NCI-H2196 treated with DMSO at 0.1 percent for 48 hours (cell line): ENCODE data around the gene CAMKMT.

Experiments used
- DNase-seq: peaks from one replicate; lab custom pipeline; 2025; ENCODE audit not compliant: unreplicated experiment; lab: John Stamatoyannopoulos, UW

The CAMKMT gene

DNA sequence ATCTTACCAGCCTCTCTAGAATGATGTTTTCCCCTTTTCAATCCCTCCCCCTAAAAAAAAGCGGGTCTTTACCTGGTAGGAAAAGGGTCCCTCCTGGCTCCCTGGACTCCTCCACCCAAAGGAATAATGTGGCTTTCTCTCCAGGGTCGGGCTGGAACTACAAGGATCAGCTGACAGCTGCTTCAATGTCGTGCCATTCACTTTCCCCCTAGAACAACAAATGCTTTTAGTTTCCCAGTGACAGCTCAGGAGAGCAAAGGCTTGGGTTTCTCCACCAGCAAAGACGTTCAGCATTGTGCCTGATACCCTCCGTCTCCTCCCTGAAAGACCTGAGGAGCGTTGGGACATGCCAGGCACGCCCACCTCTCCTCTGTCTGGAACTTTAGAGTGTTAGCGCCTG, 405.9 kb downstream of the CAMKMT start:
- DNase-seq = no peak

DNA sequence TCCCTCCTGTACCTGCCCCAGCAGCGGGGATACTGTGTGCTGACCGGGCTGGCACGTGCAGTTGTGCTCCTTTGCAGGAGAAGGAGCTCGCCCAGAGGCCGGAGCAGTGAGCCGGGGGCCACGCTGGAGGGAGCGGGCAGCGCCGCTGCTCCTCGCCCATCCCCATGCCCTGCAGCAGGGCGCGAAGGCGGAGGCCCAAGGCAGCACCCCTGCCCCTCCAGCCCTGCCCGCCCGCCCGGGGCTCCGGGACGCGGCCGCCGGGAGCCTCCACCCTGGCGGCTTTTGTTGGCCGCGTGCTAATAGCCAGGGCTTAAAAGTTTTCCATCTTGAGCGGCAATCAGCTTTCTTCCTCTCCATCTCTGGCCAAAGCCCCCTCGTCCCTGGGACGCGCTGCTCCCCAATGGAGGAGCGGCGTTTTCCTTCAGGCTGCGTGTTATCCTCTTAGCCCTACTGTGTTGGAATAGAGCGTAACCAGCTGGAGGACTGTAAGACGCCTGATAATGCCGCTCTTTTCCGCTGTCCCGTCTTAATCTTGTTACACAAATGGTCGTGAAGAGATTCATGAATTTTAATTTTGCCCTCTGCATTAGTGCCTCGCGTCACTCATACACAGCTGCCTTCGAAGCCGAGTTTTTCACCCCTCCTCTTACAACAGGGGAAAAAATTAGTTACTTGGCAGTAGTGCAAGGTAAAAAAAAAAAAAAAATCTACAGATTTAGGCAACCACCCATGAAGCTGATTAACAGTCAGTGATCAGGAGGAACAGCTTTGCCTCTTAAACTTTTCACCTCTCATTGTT, 406.9 kb downstream of the CAMKMT start:
- no peak for DNase-seq

DNA sequence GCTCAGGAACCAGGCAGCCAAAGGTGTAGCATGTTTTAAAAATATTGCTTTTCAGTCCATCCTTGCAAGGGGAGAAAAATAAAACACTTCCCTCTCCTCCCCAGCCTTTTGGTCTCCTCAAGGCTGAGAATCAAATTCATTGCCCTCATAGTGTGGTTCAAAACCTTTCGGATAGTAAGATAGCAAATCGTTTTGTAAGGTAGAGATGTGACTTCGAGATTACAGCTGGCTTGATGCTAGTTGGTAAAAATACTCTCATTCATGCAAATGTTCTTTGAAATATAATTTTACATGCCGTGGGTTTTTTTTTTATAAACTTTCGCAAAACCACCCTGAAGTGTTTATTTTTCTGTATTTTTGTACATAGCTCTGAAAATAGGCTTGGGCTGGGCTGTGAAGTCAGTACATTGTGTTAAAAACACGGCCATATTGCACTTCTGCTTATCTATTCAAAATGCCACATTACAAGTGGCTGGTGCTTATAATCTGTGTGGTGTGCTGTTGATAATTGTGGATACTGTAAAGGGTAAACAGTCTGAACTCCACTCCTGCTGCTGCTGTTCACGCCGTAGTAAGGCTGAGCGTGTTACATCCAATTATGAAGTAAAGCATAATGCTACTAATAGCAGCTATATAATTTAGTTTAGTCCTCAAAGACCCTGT, 407.7 kb downstream of the CAMKMT start:
- no peak for DNase-seq

DNA sequence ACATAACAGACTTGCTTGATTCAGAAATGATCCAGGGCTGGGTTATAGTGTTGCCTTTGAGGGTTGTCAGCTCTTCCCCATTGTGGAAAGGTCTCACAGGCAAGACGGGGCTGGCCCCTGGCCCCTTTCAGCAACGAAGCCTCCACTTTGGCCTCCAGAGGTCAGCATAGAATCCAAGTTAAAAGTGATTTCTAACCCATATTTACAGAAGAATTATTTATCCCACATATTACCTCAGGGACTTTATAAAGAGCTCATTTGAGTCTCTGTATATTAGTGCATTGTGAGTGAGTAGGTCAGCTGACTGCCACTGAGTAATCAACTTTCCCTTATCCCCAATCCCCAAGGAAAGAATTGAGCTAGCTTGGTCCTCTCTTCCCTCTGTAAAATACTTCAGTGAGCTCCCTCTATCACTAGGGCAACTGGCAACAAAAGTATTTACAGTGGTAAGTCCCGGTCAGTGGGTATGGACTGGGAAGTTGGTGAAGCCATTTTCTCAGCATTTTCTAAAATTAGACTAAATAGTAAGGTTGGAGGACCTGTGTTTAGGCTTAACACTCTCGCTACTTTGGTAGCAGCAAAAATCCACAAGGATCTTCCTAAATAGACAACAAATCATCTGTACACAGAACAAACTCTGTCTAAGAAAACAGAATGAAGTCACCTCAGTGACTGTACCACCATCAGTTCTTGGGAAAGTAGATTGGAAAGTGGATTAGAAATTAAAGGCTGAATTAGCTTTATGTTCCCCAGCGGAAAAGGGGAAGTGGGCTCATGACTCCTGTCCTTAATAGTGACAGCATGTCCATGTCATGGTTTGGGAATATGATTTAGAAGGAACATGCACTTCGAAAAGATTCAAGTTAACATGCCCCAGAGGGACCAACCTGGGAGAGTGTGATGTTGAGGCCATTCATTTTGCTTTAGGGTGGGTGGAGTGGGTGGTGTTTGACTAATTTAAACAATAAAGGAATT, 408.8 kb downstream of the CAMKMT start:
- no peak for DNase-seq

DNA sequence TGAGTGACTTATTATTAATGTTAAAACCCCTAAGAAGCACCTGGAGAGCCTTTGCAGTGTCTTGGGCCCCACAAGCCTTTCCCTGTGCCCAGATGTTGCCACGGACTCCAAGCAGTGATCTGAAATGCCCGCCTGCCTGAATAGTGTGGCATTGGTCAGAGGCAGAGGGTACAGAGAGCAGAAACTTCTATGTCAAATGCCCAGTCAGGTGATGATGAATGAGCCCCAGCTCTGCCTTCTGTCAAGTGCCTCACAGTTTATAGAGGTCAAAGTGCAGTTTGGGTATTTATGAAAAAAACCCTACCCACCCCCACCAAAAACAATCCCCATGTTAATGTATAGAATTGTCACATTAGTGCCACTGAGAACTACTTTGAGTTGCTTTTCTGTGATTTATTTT, 409.8 kb downstream of the CAMKMT start:
- no peak for DNase-seq

DNA sequence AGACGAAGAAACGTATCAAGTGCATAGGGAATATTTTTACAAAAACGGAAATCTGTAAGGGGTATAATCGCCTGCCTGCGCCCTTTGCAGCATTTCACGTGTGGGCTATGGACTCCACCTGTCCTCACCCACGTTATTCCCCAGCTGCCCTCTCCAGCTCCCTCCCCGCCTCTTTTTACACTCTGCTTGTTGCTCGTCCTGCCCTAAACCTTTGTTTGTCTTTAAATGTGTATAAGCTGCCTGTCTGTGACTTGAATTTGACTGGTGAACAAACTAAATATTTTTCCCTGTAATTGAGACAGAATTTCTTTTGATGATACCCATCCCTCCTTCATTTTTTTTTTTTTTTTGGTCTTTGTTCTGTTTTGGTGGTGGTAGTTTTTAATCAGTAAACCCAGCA, 410.4 kb downstream of the CAMKMT start:
- no peak for DNase-seq

DNA sequence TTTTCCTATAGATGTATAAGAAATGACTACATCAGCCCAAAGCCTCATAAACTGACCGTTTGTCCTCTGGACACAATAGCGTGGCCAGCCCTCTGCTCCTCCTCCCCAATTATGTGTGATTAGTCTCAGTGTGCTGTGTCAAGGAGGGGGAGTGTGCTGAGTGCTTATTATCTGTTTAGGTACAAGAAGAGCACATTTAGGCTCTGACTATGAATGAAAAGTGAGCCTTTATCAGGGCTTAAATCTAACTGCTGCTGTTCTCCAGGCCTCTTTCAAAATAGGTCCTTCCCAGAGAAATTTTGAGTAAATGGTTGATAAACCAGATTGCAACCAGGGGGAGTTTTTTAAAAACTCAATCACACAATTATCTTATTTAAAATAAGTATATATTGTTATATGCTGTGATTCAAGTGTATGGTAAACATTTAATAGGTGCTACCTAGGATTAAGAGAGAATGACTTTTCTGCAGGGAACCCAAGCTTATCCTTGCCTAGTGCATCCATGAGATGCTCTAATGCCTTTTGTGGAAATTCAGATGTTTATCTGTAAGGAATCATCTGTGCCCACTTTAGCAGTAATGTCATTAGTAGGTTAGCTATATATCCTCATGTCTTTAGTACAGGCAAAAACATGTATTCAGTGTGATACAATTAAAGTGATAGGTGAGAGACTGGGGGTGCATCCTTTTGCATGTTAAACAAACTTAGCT, 411.1 kb downstream of the CAMKMT start:
- no peak for DNase-seq

DNA sequence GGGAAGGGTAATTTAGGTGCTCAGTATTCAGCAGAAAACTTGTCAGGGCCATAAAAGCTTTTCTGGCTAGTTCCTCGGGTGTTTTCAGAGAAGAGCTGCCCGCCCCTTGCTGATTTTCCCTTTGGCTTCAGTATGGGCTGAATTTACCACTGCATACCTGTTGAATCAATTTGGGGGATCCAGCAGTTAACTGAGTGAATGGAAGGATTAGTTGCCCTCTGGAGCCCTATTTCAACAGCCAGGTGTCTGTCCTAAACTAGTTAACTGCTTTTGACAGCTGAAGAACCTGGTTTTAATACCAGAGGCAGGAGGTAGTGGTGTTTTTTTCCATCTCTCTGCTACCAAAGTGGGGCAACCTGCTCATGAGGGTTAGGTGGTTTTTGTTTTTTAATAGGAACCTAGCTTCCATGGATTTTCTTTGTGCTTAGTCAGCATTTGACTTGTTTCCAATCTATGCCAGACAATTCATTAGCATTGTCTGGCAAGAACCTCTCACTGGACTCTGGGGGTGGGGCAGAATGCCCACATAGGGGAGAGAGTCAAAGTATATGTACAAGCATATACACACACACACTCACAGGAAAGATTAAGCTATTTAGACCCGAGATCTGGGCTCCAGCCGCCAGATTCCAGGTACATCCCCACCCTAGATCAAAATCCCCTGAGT, 413.2 kb downstream of the CAMKMT start:
- DNase-seq = no peak

DNA sequence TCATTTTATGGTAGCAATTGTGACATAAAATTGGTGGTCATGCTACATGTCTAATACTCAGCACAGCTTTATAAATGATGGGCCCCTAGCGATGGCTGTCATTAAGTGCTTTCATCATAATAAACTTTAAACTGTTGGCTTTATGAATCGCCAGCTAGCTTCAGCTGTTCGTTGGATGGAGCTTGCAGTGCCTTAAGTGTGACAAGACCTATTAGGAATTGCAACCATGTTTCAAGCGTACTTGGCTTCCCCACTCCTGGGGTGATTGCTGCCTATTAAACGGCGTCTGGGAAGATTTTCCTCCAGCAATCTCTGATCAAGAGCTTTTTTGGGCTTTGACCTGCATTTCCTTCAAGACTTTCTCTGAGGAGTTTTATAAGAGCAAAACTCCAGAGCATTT, 415.3 kb downstream of the CAMKMT start:
- DNase-seq = no peak

DNA sequence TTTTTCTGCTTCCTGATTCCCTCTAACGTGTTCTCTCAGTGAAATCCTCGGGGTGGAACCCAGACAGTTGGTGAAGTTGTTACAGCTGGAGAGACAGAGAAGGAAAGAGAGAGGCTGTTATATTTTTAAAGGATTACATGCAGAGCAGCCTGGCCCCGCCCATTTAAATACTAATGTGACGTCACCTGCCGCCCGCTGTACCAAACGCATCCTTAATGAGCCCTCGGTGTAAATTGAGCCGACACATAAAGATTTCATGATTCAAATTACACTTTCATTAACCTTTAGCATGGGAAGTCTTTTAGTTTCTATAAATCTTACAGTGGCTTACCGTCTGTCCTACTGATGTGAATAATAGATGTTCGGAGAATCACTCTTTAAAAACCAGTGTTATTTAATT, 415.8 kb downstream of the CAMKMT start:
- DNase-seq = no peak

DNA sequence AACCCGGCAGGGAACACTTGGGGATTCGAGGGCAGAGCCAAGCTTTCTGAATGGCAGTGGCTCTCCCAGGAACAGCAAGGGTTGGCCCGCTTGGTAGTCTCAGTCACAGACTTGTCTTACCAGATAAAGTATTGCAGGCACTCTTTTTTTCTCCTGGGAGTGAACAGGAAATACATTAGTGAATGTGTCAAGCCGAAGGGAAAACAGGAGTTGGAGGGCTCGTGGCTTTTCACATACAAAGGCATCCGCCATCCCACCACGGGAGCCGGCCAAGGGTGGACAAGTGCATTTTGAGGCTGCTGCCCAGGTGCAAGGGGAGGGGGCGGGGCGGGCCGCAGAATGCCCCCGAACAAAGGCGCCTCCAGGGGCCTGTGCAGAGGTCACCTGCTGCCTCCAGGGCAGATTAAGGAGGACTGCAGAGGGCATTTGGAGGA, 416.5 kb downstream of the CAMKMT start:
- no peak for DNase-seq

DNA sequence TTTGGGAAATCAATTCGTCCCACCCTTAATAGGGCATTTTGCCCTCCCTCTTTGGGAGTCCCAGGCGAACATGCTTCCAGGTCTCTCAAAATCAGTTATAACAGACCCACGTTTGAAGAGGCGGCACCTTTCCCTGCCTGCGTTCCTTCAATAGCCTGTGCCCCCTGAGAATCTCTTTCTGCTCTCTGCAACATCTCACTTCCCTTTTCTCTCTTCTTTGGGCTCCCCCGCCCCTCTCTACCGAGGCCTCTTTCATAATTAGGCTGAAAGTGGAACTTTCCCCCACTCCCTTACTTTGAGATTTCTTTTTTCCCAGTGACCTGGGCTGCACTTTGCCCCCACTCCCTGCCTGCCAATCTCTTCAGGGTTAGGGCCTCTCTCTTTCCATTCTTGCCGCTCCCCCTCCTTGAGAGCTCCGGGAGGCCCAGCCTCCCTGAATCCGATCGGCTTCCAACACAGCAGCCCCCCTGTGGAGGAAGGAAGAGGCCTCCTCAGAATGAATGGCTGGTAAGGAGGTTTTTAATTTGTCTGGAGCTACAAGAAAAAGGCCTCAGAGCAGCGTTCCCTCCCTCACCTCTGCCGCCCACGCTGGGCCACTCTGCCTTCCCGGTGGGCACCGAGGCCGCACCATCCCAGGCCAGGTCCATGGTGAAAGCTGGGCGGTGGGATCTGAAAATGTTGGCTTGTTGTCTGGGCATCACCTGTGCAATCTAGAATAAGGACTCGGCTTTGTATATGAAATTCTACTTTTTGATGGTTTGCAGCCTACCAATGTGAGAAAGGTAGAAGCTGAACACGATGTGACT, 417.1 kb downstream of the CAMKMT start:
- no peak for DNase-seq

DNA sequence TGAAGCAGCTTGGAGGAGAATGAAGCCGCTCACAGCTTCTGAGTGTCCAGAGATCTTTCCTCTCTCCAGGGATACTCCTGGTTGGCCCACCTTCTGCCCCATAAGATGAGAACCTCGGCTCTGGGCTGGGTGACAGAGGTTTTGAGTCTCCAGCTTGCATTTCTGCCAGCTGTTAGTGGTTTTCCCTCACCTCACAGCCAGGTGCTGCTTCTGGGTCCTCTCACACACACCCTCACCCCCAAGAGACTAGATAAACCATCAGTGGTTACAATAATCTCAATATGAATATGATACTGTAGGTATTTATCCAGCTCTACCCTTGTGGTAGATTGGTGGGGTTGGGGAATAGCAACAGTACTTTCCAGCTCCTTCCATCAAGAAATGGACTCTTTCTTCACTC, 418.0 kb downstream of the CAMKMT start:
- DNase-seq = no peak

DNA sequence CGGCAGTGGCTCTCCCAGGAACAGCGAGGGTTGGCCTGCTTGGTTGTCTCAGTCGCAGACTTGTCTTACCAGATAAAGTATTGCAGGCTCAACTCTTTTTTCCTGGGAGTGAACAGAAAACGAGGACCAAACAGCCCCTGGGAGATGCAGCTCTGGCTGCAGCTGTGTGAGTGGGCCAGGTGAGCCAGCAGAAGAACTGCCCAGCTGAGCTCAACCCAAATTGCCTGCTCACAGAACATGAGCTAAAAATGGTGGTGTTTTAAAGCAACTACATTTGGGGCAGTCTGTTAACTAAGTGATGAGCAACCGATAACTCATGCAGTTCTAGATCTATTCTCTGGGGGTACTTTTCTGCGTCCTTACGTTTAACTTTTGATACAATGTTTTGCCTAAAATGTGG, 418.7 kb downstream of the CAMKMT start:
- DNase-seq = no peak

DNA sequence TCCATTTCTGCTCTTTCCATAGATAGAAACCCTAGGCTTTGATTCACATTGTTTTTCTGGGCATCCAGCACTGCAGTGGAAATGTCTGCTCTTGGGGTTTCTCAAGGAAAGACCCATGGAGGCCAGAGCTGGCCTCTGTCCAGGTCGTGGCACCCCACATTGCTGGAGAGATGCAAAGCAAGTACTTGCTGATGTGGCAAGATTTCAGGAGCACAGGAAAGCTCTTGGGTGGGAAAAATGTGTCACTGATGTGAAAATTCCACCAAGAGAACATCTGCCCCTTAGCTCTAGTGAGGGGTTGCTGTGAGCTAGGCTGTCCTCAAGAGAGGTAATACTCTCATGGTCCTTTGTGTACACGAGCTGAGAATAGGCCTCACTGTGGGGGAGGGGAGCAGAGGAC, 423.7 kb downstream of the CAMKMT start:
- no peak for DNase-seq

DNA sequence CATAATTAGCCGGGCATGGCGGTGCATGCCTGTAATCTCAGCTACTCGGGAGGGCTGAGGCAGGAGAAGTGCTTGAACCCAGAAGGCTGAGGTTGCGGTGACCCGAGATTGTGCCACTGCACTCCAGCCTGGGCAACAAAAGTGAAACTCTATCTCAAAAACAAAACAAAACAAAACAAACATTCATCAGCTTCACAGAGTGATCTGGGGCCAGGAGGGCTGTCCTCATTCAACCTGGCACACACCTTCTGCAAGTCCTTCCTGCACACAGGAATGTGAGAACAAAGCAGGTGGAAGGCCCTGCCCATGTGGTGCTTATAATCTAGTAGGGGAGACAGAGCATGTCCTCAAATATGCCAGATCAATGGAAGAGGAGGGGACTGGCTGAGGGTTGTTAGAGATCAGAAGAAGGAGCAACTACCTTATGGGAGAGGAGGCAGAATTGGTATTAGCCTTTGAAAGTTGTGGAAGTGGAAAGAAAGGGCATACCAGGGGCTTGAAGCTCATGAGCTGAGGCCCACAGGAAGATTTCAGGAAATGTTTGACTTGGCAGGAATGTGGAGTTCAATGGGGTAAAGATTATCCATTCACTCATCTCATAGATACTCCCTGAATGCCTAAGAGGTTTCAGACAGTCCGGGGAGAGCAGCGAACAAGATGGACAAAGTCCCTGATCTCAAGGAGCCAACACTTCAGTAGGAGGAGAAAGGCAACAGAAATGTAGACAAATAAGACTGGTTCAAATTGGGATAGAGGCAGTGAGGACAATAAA, 424.5 kb downstream of the CAMKMT start:
- no peak for DNase-seq

DNA sequence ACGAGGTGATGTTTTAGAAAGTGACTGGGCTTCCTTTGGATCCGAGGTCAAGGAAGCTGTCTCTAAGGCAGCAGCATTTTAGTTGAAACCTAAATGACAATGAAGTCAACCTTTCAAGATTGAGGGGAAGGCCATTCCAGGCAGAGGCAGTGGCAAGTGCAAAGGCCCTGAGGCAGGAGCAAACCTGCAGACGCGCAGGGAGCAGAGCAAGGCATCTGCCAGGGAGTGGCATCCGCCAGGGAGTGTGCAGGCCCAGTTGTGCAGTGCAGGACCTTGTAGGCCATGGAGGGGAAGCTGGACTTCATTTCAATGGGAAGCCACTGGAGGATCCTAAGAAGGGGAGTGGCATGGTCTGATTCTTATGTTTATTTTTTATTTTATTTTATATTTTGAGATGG, 425.1 kb downstream of the CAMKMT start:
- DNase-seq = no peak

DNA sequence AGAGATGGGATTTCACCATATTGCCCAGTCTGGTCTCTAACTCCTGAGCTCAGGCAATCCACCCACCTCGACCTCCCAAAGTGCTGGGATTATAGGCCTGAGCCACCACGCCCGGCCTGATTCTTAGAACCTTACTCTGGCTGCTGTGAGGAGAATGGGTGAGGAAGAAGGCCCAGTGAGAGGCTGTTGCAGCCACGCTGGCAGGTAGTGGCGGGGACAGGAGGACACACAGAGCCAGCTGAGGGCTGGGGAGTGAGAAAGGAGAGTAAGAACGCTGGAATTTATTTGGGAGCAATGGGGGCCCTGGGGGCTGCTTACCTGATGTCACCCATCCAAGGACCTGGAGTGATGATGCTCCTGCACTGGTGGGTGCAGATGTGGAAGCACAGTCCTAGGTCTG, 425.9 kb downstream of the CAMKMT start:
- no peak for DNase-seq

DNA sequence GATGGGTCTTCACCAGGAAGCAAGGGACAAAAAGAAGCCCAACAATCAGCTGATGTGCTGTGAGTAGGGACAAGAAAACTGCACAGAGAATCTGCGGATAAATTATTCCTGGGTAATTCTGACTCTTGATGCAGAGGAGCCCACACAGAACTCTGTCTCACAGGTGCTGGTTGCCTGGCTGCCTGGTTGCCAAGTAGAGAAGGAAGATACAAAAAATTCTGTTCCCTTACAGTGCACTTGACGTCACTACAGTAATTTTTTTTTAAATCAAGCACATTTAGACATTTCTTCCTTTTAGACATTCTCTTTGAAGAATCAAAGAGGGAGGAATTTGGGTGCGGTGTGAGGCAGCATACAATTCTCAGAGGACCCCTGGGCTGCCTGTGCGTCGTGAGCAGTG, 427.7 kb downstream of the CAMKMT start:
- no peak for DNase-seq
